ENCODE measurements around the gene IFNAR1.

DNA sequence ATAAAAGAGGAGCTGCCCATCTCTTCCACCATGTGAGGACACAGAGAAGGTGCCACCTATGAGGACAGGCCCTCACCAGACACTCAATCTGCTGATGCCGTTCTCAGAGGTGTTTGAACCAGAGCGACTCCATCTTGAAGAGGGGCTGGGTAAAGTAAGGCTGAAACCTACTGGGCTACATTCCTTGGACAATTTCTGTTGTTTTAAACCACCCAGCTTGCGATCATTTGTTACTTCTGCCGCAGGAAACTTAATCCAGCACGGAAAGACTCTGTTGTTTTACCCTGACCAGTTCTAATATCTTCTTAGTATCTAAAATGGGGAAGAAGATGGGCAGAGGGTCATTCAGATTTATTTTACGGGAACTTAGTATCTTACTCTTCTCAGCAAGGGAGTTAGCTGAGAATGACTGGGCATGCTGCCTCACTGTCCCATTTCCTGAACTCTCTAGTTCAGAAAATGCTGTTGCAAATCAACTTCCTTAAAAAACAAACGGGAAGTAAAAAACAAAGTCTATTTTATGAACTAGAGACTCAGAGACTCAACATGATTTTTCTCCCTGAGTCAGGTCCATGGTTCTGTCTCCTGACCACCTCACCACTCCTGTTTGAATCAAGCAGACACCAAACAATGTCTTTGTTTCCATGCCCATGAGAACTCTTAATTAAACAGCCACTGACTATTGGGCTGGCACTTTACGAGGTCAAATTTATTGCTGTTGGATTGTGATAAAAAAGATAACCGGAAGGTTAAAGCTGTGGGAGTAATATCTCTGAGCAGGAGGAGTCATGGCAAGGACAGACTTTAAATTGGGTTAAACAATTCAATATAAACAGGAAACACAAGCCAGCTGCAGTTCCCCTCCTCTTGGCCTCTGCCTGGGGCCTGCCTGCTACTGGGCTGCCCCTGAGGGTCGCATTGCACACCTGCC lies 23.8 kb upstream of the IFNAR1 start:
- no peak for TF ChIP-seq TAF1 (IDR thresholded peaks at IDR 0.05; ENCODE audit: borderline replicate concordance, low read depth, low read length)
- TF ChIP-seq POLR2A (IDR thresholded peaks at IDR 0.05; ENCODE audit: low read depth, low read length) = no peak
